Ectodermal cell (in vitro differentiated cells): Measurements from ENCODE around the gene AATK.

Experiments
- H3K27ac ChIP-seq: 2 replicates; pipeline ENCODE4 v1.7.0; 2013; ENCODE audit warnings: mild to moderate bottlenecking, low read depth, low read length; ENCODE audit not compliant: insufficient read depth, poor library complexity, severe bottlenecking
- H3K27me3 ChIP-seq: 2 replicates; pipeline ENCODE4 v1.7.0; 2013; ENCODE audit warnings: mild to moderate bottlenecking, low read length; ENCODE audit not compliant: insufficient read depth, control insufficient read depth, poor library complexity, severe bottlenecking
- H3K36me3 ChIP-seq: one replicate; pipeline ENCODE4 v1.7.0; 2013; ENCODE audit warnings: low read length; ENCODE audit not compliant: control insufficient read depth, insufficient read depth
- H3K4me1 ChIP-seq: one replicate; pipeline ENCODE4 v1.7.0; 2013; ENCODE audit warnings: low read length; ENCODE audit not compliant: control insufficient read depth, insufficient read depth
- H3K4me3 ChIP-seq: 2 replicates; pipeline ENCODE4 v1.7.0; 2013; ENCODE audit warnings: low read depth, low read length, control low read depth; ENCODE audit not compliant: insufficient read depth
- H3K9me3 ChIP-seq: 2 replicates; pipeline ENCODE4 v1.7.0; 2013; ENCODE audit warnings: mild to moderate bottlenecking, low read length, moderate library complexity; ENCODE audit not compliant: control insufficient read depth
- WGBS, 2 experiments: methylation state at CpG; one replicate each; pipeline ENCODE4 v1.1.7; 2013; ENCODE audit warnings: missing lambda C conversion rate in 2 of 2; 5-methylcytosine and 5-hydroxymethylcytosine counted together

Gene AATK

DNA sequence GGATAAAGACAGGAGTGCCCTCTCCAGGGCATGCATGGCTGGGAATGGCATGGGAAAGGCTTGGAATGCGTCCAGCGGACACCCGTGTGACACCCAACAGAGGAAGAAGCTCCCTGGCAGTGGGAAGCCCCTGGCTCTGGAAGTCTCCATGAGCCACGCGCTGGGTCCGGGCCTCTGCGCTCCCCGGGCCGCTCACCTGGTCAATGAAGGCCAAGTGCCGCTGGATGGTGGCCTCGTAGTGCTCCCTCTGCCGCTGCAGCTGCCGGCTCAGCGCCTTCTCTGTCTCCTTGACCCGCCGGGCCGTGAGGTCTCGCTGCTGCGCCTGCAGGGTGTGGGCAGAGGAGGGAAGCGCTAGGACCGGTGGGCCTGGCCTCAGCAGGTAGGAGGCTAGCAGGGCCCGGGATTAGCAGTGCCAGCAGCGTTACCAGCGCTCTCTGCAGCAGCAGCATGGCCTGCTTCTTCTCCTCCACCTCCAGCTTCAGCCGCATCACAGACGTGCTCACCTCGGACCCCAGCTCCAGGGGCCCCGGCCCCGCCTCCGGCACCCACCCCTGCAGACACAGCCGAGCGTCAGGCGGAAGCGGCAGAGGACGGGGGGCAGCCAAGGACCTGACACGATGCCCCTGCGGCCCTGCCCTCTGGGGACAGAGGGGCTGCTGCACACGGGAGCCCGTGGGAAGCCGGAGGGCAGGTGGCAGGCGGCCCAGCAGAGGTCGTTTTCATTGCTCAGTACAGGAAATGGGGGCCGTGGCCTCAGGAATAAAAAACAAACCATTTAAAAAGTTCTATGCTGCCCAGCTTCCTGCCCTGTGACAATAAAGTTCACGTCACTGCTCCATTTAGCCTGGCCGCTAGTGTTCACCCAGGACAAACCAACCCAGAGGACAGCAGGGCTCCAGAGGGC lies 30.7 kb upstream of the AATK start:
- H3K4me1 ChIP-seq = no peaks in the 10 kb centered on the region
- H3K27ac ChIP-seq = no peak overlapping the region
- 96% methylated on average over 45 of the region's 45 CpGs for WGBS, 2 experiments
- H3K27me3 ChIP-seq = no peaks in the 10 kb centered on the region
- H3K36me3 ChIP-seq = peaks cover 21% of the 10 kb centered on the region
- H3K9me3 ChIP-seq = no peaks in the 10 kb centered on the region
- no peak overlapping the region for H3K4me3 ChIP-seq

- H3K4me1 ChIP-seq = no peaks in the 10 kb centered on the region
- no peaks in the 10 kb centered on the region for H3K9me3 ChIP-seq
- no peak overlapping the region for H3K4me3 ChIP-seq
- 94 to 96% methylated on average over 14 of the region's 14 CpGs for WGBS, 2 experiments
- no peak overlapping the region for H3K27ac ChIP-seq
- H3K27me3 ChIP-seq = no peaks in the 10 kb centered on the region
- H3K36me3 ChIP-seq = peaks cover 21% of the 10 kb centered on the region
These were observed 30.0 kb upstream of the AATK start for GRCh38 chr17:81195941-81196495.

- Histone ChIP-seq H3K27ac (no peak overlapping the region), H3K27me3 (no peaks in the 10 kb centered on the region), H3K36me3 (peaks cover 22% of the 10 kb centered on the region), H3K4me3 (no peak overlapping the region), H3K9me3 (no peaks in the 10 kb centered on the region), H3K4me1 (no peaks in the 10 kb centered on the region)
- WGBS, 2 experiments = 95% methylated on average over 37 of the region's 37 CpGs
These were observed 29.2 kb upstream of the AATK start for GRCh38 chr17:81194941-81195901.

DNA sequence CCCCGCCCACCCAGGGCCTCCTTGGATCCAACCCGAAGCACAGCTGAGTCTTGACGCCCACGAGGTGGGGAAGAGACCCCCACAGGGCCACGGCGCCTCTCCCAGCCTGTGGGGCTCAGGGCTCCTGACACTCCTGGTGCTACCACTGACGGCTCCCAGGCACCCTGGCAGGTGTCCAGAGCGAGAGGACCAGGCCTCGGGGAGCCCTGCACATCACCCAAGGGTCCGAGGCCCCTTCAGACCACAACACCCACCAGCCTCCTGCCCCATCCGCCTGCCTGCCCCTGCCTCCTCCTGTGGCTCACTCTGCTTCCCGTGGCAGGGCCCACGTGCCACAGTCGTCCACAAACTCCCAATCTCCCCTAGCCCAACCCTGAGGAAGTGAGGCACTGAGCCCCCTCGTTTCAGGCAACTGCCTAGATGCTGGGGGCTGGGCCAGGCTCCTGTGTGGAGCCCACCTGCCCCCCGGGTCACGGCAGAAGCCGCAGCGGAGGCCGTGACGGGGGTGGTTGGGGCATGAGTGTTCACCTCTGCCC lies 28.3 kb upstream of the AATK start:
- WGBS, 2 experiments = 95 to 97% methylated on average over 21 of the region's 21 CpGs
- Histone ChIP-seq H3K27ac (no peak overlapping the region), H3K27me3 (no peaks in the 10 kb centered on the region), H3K4me3 (no peak overlapping the region), H3K36me3 (peaks cover 20% of the 10 kb centered on the region), H3K9me3 (no peaks in the 10 kb centered on the region), H3K4me1 (no peaks in the 10 kb centered on the region)

- Histone ChIP-seq H3K4me1 (no peaks in the 10 kb centered on the region), H3K27me3 (no peaks in the 10 kb centered on the region), H3K36me3 (peaks cover 16% of the 10 kb centered on the region), H3K9me3 (no peaks in the 10 kb centered on the region), H3K27ac (no peak overlapping the region), H3K4me3 (no peak overlapping the region)
- 94 to 96% methylated on average over 38 of the region's 38 CpGs for WGBS, 2 experiments
These were observed 27.6 kb upstream of the AATK start for GRCh38 chr17:81193470-81194224.

GRCh38 chr17:81193051-81193410 lies 27.0 kb upstream of the AATK start:
- Histone ChIP-seq H3K27ac (no peak overlapping the region), H3K4me3 (no peak overlapping the region), H3K4me1 (no peaks in the 10 kb centered on the region), H3K36me3 (peaks cover 11% of the 10 kb centered on the region), H3K27me3 (no peaks in the 10 kb centered on the region), H3K9me3 (no peaks in the 10 kb centered on the region)
- WGBS, 2 experiments = 94% methylated on average over 17 of the region's 17 CpGs

GRCh38 chr17:81192386-81193050 lies 26.5 kb upstream of the AATK start:
- Histone ChIP-seq H3K36me3 (peaks cover 8% of the 10 kb centered on the region), H3K9me3 (no peaks in the 10 kb centered on the region), H3K4me3 (no peak overlapping the region), H3K27me3 (no peaks in the 10 kb centered on the region), H3K4me1 (no peaks in the 10 kb centered on the region), H3K27ac (no peak overlapping the region)
- 86 to 88% methylated on average over 34 of the region's 34 CpGs for WGBS, 2 experiments

DNA sequence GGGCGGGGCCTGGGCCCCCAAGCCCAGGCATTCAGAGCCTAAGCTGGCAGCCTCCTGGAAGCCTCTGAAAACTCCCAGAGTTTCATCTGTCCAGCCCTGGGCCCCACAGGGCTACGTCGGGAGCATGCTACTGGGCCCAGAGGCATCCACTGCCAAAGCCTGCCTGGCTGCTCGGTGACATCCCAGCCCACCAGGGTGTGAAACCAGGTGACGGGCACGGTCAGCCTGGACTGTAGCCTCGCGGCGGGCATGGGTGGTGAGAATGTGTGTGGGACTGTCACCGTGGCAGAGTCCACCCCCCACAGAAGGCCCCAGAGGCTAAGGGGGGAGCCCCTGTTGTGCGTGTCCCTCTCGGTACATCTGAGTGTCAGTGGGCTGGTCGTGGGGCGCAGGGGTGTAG lies 25.6 kb upstream of the AATK start:
- WGBS, 2 experiments = 96 to 98% methylated on average over 14 of the region's 14 CpGs
- no peaks in the 10 kb centered on the region for H3K27me3 ChIP-seq
- peaks cover 6% of the 10 kb centered on the region for H3K36me3 ChIP-seq
- no peaks in the 10 kb centered on the region for H3K9me3 ChIP-seq
- no peaks in the 10 kb centered on the region for H3K4me1 ChIP-seq
- H3K27ac ChIP-seq = no peak overlapping the region
- H3K4me3 ChIP-seq = no peak overlapping the region

- peaks cover 3% of the 10 kb centered on the region for H3K36me3 ChIP-seq
- no peak overlapping the region for H3K4me3 ChIP-seq
- no peaks in the 10 kb centered on the region for H3K4me1 ChIP-seq
- no peak overlapping the region for H3K27ac ChIP-seq
- no peaks in the 10 kb centered on the region for H3K9me3 ChIP-seq
- H3K27me3 ChIP-seq = no peaks in the 10 kb centered on the region
- WGBS, 2 experiments = 89 to 91% methylated on average over 20 of the region's 20 CpGs
These were observed 25.1 kb upstream of the AATK start for GRCh38 chr17:81191116-81191515.
